Esophagus squamous epithelium (tissue), 4 donors: ENCODE measurements around the gene MED23.

Experiments
- POLR2A ChIP-seq, 4 donors: fragments of 450-650 bp; IDR thresholded peaks; one replicate each; pipeline ENCODE4 v1.6.1; 2017; ENCODE audit warnings: antibody characterized with exemption in 4 of 4, mild to moderate bottlenecking in 4 of 4, moderate library complexity in 3 of 4
- TF ChIP-seq, protein P1 (sequence below), 6 experiments: fragments of 450-650 bp in 4 of 6; fragments of 200-600 bp in 2 of 6; sonication (generic) in 2 of 6; IDR thresholded peaks; one replicate each; pipeline ENCODE4 v1.5.1; 2016 to 2019; ENCODE audit warnings: antibody characterized with exemption in 6 of 6, mild to moderate bottlenecking in 4 of 6, moderate library complexity in 4 of 6

DNA sequence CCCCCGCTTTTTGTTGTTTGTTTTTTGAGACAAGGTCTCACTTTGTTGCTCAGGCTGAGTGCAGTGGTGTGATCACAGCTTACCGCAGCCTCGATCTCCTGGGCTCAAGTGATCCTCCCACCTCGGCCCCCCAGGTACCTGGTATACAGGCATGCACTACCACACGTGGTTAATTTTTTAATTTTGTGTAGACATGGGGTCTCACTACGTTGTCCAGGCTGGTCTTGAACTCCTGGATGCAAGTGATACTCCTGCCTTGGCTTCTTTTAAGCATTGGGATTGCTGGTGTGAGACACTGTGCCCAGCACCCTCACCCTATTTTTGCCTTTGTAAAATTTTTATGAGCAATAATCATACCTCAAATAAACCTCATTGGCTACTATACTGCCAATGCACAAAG lies 14.5 kb upstream of the MED23 start:
- TF ChIP-seq POLR2A (IDR thresholded peaks at IDR 0.05) = no peak
- TF ChIP-seq, protein P1, sequence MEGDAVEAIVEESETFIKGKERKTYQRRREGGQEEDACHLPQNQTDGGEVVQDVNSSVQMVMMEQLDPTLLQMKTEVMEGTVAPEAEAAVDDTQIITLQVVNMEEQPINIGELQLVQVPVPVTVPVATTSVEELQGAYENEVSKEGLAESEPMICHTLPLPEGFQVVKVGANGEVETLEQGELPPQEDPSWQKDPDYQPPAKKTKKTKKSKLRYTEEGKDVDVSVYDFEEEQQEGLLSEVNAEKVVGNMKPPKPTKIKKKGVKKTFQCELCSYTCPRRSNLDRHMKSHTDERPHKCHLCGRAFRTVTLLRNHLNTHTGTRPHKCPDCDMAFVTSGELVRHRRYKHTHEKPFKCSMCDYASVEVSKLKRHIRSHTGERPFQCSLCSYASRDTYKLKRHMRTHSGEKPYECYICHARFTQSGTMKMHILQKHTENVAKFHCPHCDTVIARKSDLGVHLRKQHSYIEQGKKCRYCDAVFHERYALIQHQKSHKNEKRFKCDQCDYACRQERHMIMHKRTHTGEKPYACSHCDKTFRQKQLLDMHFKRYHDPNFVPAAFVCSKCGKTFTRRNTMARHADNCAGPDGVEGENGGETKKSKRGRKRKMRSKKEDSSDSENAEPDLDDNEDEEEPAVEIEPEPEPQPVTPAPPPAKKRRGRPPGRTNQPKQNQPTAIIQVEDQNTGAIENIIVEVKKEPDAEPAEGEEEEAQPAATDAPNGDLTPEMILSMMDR (IDR thresholded peaks at IDR 0.05) = no peak
